Measurements from ENCODE around the gene TBX5. TPM values are rescaled to one million over a fixed set of nuclear protein-coding genes. Genes with fewer than 3 reads are reported as not detected.

The TBX5 gene
- polyA plus RNA-seq, 1 of the 3 experiments (the other 2 are of a cell fraction) = not detected

- POLR2A ChIA-PET = no interaction called here
- Histone ChIP-seq H3K9me2 (no peaks in the 10 kb centered on the region), H3K36me3 (replicated peaks in 1 of 2; ENCODE audit: control insufficient read depth in 1 of 2, insufficient read depth in 2 of 2, low read length in 1 of 2) (no peaks in the 10 kb centered on the region), H4K20me1 (ENCODE audit: insufficient read depth) (no peaks in the 10 kb centered on the region), H3K4me1 (ENCODE audit: control insufficient read depth in 1 of 2, insufficient read depth in 2 of 2, low read depth in 1 of 2, low read length in 1 of 2) (no peaks in the 10 kb centered on the region; a peak in 1 of 4 replicates), H3K9me3 (no peaks in the 10 kb centered on the region), H3K4me3 (ENCODE audit: low read depth in 2 of 2, low read length in 1 of 2) (no peak overlapping the region), H2AFZ (ENCODE audit: low read depth) (no peak overlapping the region), H3K9ac (no peak overlapping the region), H3K27me3 (ENCODE audit: insufficient read depth) (peaks cover 92% of the 10 kb centered on the region), H3K4me2 (no peak overlapping the region), H3K27ac (ENCODE audit: low read depth in 2 of 2, low read length in 1 of 2) (no peak overlapping the region), H3F3A (replicated peaks; ENCODE audit: insufficient read depth) (no peaks in the 10 kb centered on the region), H3K79me2 (ENCODE audit: insufficient read depth) (no peaks in the 10 kb centered on the region)
- 18% methylated on average over 27 of the region's 29 CpGs for WGBS (ENCODE audit: low lambda C conversion rate)
- DNase-seq = no peak
- no peak for TF ChIP-seq TCF12 (IDR thresholded peaks at IDR 0.05)
- TF ChIP-seq FOXM1 (IDR thresholded peaks at IDR 0.05; ENCODE audit: low read depth) = no peak
- TF ChIP-seq FOXJ3 (CRISPR knock-in tag; IDR thresholded peaks at IDR 0.05) = no peak
- no peak for TF ChIP-seq POLR2AphosphoS5 (IDR thresholded peaks at IDR 0.05; ENCODE audit: low read depth, low read length)
- no peak for TF ChIP-seq IRF3 (IDR thresholded peaks at IDR 0.05; ENCODE audit: low read depth, low read length)
- no peak for TF ChIP-seq YY1 (IDR thresholded peaks at IDR 0.05; ENCODE audit: low read depth)
- TF ChIP-seq REST (IDR thresholded peaks at IDR 0.05; ENCODE audit: low read depth, low read length) = no peak
- no peak for TF ChIP-seq RCOR1 (IDR thresholded peaks at IDR 0.05; ENCODE audit: low read length)
- TF ChIP-seq NFIC (IDR thresholded peaks at IDR 0.05; ENCODE audit: borderline replicate concordance) = no peak
- TF ChIP-seq EP300 (IDR thresholded peaks at IDR 0.05; ENCODE audit: borderline replicate concordance in 1 of 2, low read depth in 1 of 2, low read length in 1 of 2) = no peak
- no peak for TF ChIP-seq MEF2A (IDR thresholded peaks at IDR 0.05; ENCODE audit: borderline replicate concordance, low read depth)
- CTCF ChIA-PET = interaction anchor here (1.6 kb wide), 1 partner anchor 238 kb away, joined by 4 read pairs; no protein-coding TSS in a partner anchor
Measured at GRCh38 chr12:114404083-114404925, 1.6 kb downstream of the TBX5 start.

GRCh38 chr12:114403690-114404066 is 2.3 kb downstream of the TBX5 start:
- WGBS (ENCODE audit: low lambda C conversion rate) = 16% methylated on average over 23 of the region's 24 CpGs
- Histone ChIP-seq H3K4me1 (ENCODE audit: control insufficient read depth in 1 of 2, insufficient read depth in 2 of 2, low read depth in 1 of 2, low read length in 1 of 2) (no peaks in the 10 kb centered on the region), H3K9me3 (no peaks in the 10 kb centered on the region), H3K36me3 (replicated peaks in 1 of 2; ENCODE audit: control insufficient read depth in 1 of 2, insufficient read depth in 2 of 2, low read length in 1 of 2) (no peaks in the 10 kb centered on the region), H3K79me2 (ENCODE audit: insufficient read depth) (no peaks in the 10 kb centered on the region), H4K20me1 (ENCODE audit: insufficient read depth) (no peaks in the 10 kb centered on the region), H3K4me3 (ENCODE audit: low read depth in 2 of 2, low read length in 1 of 2) (no peak overlapping the region), H3K27me3 (ENCODE audit: insufficient read depth) (peaks cover 92% of the 10 kb centered on the region), H3K4me2 (no peak overlapping the region), H3K27ac (ENCODE audit: low read depth in 2 of 2, low read length in 1 of 2) (no peak overlapping the region), H3K9ac (no peak overlapping the region), H2AFZ (ENCODE audit: low read depth) (no peak overlapping the region), H3K9me2 (no peaks in the 10 kb centered on the region), H3F3A (replicated peaks; ENCODE audit: insufficient read depth) (no peaks in the 10 kb centered on the region)
- CTCF ChIA-PET = interaction anchor here (1.6 kb wide), 1 partner anchor 237 kb away, joined by 4 read pairs; no protein-coding TSS in a partner anchor
- POLR2A ChIA-PET = no interaction called here
- DNase-seq = no peak
- TF ChIP-seq GABPA (IDR thresholded peaks at IDR 0.05; ENCODE audit: low read depth) (no peak), NRF1 (IDR thresholded peaks at IDR 0.05; ENCODE audit: low read depth, low read length) (no peak), RFX5 (IDR thresholded peaks at IDR 0.05; ENCODE audit: low read length) (no peak), JUND (IDR thresholded peaks at IDR 0.05) (no peak), RXRA (IDR thresholded peaks at IDR 0.05; ENCODE audit: borderline replicate concordance, low read depth) (no peak), TAF1 (IDR thresholded peaks at IDR 0.05; ENCODE audit: borderline replicate concordance, low read depth, low read length) (no peak), FOXM1 (IDR thresholded peaks at IDR 0.05; ENCODE audit: low read depth) (no peak), MEF2A (IDR thresholded peaks at IDR 0.05; ENCODE audit: borderline replicate concordance, low read depth) (no peak), IRF3 (IDR thresholded peaks at IDR 0.05; ENCODE audit: low read depth, low read length) (no peak), NFIC (IDR thresholded peaks at IDR 0.05; ENCODE audit: borderline replicate concordance) (no peak), EP300 (IDR thresholded peaks at IDR 0.05; ENCODE audit: borderline replicate concordance in 1 of 2, low read depth in 1 of 2, low read length in 1 of 2) (no peak), RAD21 (IDR thresholded peaks at IDR 0.05; ENCODE audit: low read length) (no peak), TEAD4 (IDR thresholded peaks at IDR 0.05; ENCODE audit: borderline replicate concordance, insufficient read depth) (no peak), CHD2 (IDR thresholded peaks at IDR 0.05; ENCODE audit: low read length, partially characterized antibody) (no peak), YY1 (IDR thresholded peaks at IDR 0.05; ENCODE audit: low read depth) (no peak), USF1 (IDR thresholded peaks at IDR 0.05; ENCODE audit: borderline replicate concordance, low read depth) (no peak)

Data from SK-N-SH (cell line).